Retinal pigment epithelial cell (primary cell): ENCODE results near the gene DARS1.

ENCODE experiments used
- DNase-seq: peaks from one replicate; pipeline ENCODE4 v3.0.0-alpha.2; 2010; ENCODE audit warnings: low read depth
- H3K4me3 ChIP-seq: 2 replicates; pipeline ENCODE4 v1.5.1; 2011; ENCODE audit warnings: mild to moderate bottlenecking, low read length, control low read depth, moderate library complexity
- CTCF ChIP-seq: conservative IDR thresholded peaks from 2 replicates; pipeline ENCODE4 v1.5.1; 2011; ENCODE audit warnings: low read depth, low read length, control low read depth, inconsistent platforms

Gene DARS1

GRCh38 chr2:136021976-136022375, 36.5 kb upstream of the DARS1 start:
- no peak for DNase-seq
- no peak for TF ChIP-seq CTCF
- no peak overlapping the region for H3K4me3 ChIP-seq

DNA sequence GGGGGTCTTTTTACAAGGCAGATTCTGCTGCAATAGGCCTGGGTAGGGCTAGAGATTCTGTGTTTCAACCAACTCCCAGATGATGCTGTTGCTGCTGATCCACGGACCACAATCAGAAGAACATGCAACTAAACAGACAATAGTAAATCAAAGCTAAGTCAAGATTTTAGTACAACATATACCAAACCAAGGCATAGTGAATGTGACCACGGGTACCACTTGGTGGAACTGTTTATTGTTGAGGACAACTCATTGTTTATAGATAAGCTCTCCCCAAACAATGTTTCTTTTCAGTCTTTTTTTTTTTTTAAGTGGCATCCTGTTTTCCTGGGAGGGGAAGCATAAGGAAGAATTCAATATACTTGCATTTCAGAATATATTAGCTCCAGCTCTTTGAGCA, 36.0 kb upstream of the DARS1 start:
- H3K4me3 ChIP-seq = no peak overlapping the region
- TF ChIP-seq CTCF = no peak
- no peak for DNase-seq

GRCh38 chr2:136020831-136021230, 35.4 kb upstream of the DARS1 start:
- TF ChIP-seq CTCF = no peak
- no peak overlapping the region for H3K4me3 ChIP-seq
- no peak for DNase-seq

DNA sequence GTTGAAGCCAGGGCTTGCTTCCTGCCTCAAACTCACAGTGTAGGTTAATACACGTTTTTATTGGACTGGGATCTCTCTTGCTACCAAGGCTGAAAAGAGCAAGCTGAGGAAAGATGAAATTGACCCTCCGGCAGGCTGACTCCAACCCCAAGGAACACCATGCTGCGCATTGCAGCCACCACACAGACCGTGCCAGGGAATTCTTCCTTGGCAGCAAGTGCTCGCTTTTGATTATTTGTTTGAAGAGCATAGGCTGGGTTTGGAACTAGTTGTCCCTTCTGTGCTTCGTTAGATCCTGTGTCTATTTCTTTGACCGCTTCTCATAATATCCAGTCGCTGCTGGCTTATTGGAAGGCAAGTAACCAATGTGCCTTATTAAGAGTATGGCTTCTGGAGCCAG, 34.4 kb upstream of the DARS1 start:
- H3K4me3 ChIP-seq = no peak overlapping the region
- TF ChIP-seq CTCF = no peak
- no peak for DNase-seq

GRCh38 chr2:136019306-136019705, 33.9 kb upstream of the DARS1 start:
- no peak overlapping the region for H3K4me3 ChIP-seq
- no peak for TF ChIP-seq CTCF
- no peak for DNase-seq

DNA sequence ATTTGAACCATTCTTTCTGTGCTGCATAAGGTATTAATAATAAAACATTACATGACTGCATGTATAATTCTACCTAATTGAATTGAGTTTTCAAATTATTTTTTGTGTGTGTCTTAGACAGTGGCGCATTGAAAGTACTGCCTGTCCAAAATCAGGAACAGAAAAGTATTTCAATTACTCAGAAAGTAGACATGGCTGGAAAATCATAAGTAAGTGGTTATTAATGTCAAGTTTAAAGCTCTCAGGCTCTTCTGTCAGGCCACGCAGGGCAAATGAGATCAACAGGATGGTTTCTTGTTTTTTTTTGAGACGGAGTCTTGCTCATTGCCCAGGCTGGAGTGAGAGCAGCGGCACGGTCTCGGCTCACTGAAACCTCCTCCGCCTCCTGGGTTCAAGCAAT, 32.4 kb upstream of the DARS1 start:
- TF ChIP-seq CTCF = no peak
- no peak overlapping the region for H3K4me3 ChIP-seq
- no peak for DNase-seq

DNA sequence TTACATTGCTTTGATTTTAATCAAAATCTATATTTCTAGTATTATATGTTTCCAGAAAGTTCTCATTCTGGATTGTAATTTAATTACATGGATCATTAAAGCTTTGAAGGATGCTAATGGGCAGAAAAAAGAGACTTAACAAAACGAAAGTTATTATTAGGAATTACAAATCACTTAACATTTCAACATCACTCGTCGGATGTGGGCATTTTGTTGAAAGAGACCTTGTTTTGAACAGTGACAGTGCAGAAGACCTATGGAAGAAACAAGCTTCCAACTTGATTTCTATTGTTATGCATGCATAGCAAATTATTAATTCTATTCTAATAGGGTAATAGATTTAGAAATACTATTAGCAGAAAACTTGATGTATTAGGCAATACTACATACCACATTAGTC, 31.4 kb upstream of the DARS1 start:
- TF ChIP-seq CTCF = no peak
- no peak overlapping the region for H3K4me3 ChIP-seq
- no peak for DNase-seq
